ENCODE data around the gene ATXN7. TPM values are rescaled to one million over a fixed set of nuclear protein-coding genes. Genes with fewer than 3 reads are reported as not detected.

Gene ATXN7
- total and polyA plus RNA-seq, 10 of the 15 experiments (the other 5 are each of a cell fraction or from before 2014, with no cell fraction given), result 0.83 to 24.6 (median 8.5) TPM

- ChIA-PET RAD21 (ENCODE audit: unreplicated experiment) (no interaction called here), POLR2A (interaction anchor here (0.5 to 1.1 kb wide), 2 partner anchors 9 to 587 kb away, joined by 3 read pairs; no protein-coding TSS in a partner anchor), CTCF (interaction anchor here (0.8 to 1.3 kb wide), 2 partner anchors 24 to 110 kb away, joined by 3 read pairs; no protein-coding TSS in a partner anchor), SMC1A (ENCODE audit: uncharacterized antibody, unreplicated experiment) (interaction anchor here (0.6 kb wide), 1 partner anchor 249 kb away, joined by 3 read pairs; no protein-coding TSS in a partner anchor)
- ATAC-seq (peak; percentile 25; the same call in 2 of the 3 replicates), FAIRE-seq (no peak), DNase-seq (ENCODE audit: low read depth, low spot score) (no peak)
- Histone ChIP-seq H3K4me2 (ENCODE audit: control insufficient read depth, insufficient read depth) (no peak overlapping the region), H3K79me2 (ENCODE audit: control insufficient read depth, insufficient read depth, low read length) (peaks cover 14% of the 10 kb centered on the region), H3K27me3 (replicated peaks in 1 of 2; ENCODE audit: control insufficient read depth in 2 of 2, insufficient read depth in 2 of 2, low read length in 1 of 2) (no peaks in the 10 kb centered on the region), H3K9me3 (replicated peaks; ENCODE audit: control insufficient read depth, insufficient read depth, low read length) (no peaks in the 10 kb centered on the region), H3K9ac (ENCODE audit: control insufficient read depth, insufficient read depth, low read length) (no peak overlapping the region), H2AFZ (ENCODE audit: control insufficient read depth, low read depth, low read length) (no peak overlapping the region), H3K4me1 (ENCODE audit: control insufficient read depth, insufficient read depth, low read length) (peaks cover 3% of the 10 kb centered on the region; the same call in 1 of the 2 replicates), H3K36me3 (ENCODE audit: control insufficient read depth in 2 of 2, insufficient read depth in 2 of 2, low read length in 1 of 2) (no peaks in the 10 kb centered on the region), H3K27ac (ENCODE audit: control insufficient read depth, insufficient read depth) (no peak overlapping the region), H4K20me1 (ENCODE audit: control insufficient read depth, insufficient read depth) (no peaks in the 10 kb centered on the region), H3K4me3 (no peak overlapping the region)
- no TSS peak for BruUV-seq (replicated peaks)
- WGBS (ENCODE audit: insufficient coverage, insufficient replicate concordance, low lambda C conversion rate, missing lambda C conversion rate), result 94% methylated on average over 3 of the region's 3 CpGs
- TF ChIP-seq HDAC6 (IDR thresholded peaks at IDR 0.05; ENCODE audit: unreplicated experiment), result no peak
- TF ChIP-seq YBX1 (IDR thresholded peaks at IDR 0.05), result no peak
- TF ChIP-seq IRF3 (IDR thresholded peaks at IDR 0.05), result no peak
- TF ChIP-seq HCFC1 (IDR thresholded peaks at IDR 0.05; ENCODE audit: low read length), result no peak
- TF ChIP-seq ATF7 (IDR thresholded peaks at IDR 0.05; ENCODE audit: low read depth), result no peak
- no peak for TF ChIP-seq KAT2A (conservative IDR thresholded peaks at IDR 0.05; ENCODE audit: control insufficient read depth, low read depth, low read length)
- intact Hi-C loops (cut with micrococcal nuclease; ENCODE audit: unreplicated experiment) (no loop called here), in situ Hi-C loops (cut with MboI) (no loop called here)
Measured at GRCh38 chr3:63851287-63851686, 12.4 kb upstream of the ATXN7 start.

GRCh38 chr3:63853106-63853505 lies 10.6 kb upstream of the ATXN7 start:
- ATAC-seq, result no peak
- ChIA-PET CTCF (no interaction called here), POLR2A (interaction anchor here (0.6 to 0.7 kb wide), 2 partner anchors 85 to 1681 kb away, joined by 3 to 5 read pairs; no protein-coding TSS in a partner anchor), SMC1A (ENCODE audit: uncharacterized antibody, unreplicated experiment) (no interaction called here), RAD21 (ENCODE audit: unreplicated experiment) (no interaction called here)
- in situ Hi-C loops (cut with MboI) (no loop called here), intact Hi-C loops (cut with micrococcal nuclease; ENCODE audit: unreplicated experiment) (no loop called here)
- Histone ChIP-seq H3K9ac (ENCODE audit: control insufficient read depth, insufficient read depth, low read length) (no peak overlapping the region), H3K9me3 (replicated peaks; ENCODE audit: control insufficient read depth, insufficient read depth, low read length) (no peaks in the 10 kb centered on the region), H3K36me3 (ENCODE audit: control insufficient read depth in 2 of 2, insufficient read depth in 2 of 2, low read length in 1 of 2) (no peaks in the 10 kb centered on the region), H3K4me2 (ENCODE audit: control insufficient read depth, insufficient read depth) (no peak overlapping the region), H2AFZ (ENCODE audit: control insufficient read depth, low read depth, low read length) (no peak overlapping the region), H3K4me1 (ENCODE audit: control insufficient read depth, insufficient read depth, low read length) (peaks cover 3% of the 10 kb centered on the region; the same call in 1 of the 2 replicates), H3K27me3 (replicated peaks in 1 of 2; ENCODE audit: control insufficient read depth in 2 of 2, insufficient read depth in 2 of 2, low read length in 1 of 2) (no peaks in the 10 kb centered on the region), H3K4me3 (no peak overlapping the region), H3K79me2 (ENCODE audit: control insufficient read depth, insufficient read depth, low read length) (peaks cover 25% of the 10 kb centered on the region), H4K20me1 (ENCODE audit: control insufficient read depth, insufficient read depth) (no peaks in the 10 kb centered on the region), H3K27ac (ENCODE audit: control insufficient read depth, insufficient read depth) (no peak overlapping the region)
- no TSS peak for BruUV-seq (replicated peaks)
- no peak for DNase-seq (ENCODE audit: low read depth, low spot score)
- WGBS (ENCODE audit: insufficient coverage, insufficient replicate concordance, low lambda C conversion rate, missing lambda C conversion rate), result 87% methylated on average over 4 of the region's 4 CpGs
- FAIRE-seq, result no peak
- no peak for TF ChIP-seq RAD21 (IDR thresholded peaks at IDR 0.05; ENCODE audit: insufficient read depth, low read depth, low read length)
- TF ChIP-seq IKZF2 (IDR thresholded peaks at IDR 0.05), result no peak
- no peak for TF ChIP-seq CBX5 (IDR thresholded peaks at IDR 0.05; ENCODE audit: low read depth)
- TF ChIP-seq TCF12 (IDR thresholded peaks at IDR 0.05; ENCODE audit: low read depth, low read length), result no peak
- no peak for TF ChIP-seq ZNF274 (IDR thresholded peaks at IDR 0.05; ENCODE audit: insufficient read depth, insufficient read length)
- TF ChIP-seq POU2F2 (IDR thresholded peaks at IDR 0.05; ENCODE audit: borderline replicate concordance, low read depth, low read length), result no peak
- no peak for TF ChIP-seq SREBF2 (IDR thresholded peaks at IDR 0.05; ENCODE audit: low read length)
- no peak for TF ChIP-seq FOXM1 (IDR thresholded peaks at IDR 0.05; ENCODE audit: low read depth, low read length)
- no peak for TF ChIP-seq CEBPB (IDR thresholded peaks at IDR 0.05; ENCODE audit: borderline replicate concordance in 1 of 2, low read depth in 2 of 2, low read length in 2 of 2)
- no peak for TF ChIP-seq ZBTB11 (CRISPR knock-in tag; IDR thresholded peaks at IDR 0.05)

Data from GM12878 (cell line).